PC-9 (cell line): ENCODE measurements around the gene PIGZ. TPM values are rescaled to one million over a fixed set of nuclear protein-coding genes. Genes with fewer than 3 reads are reported as not detected.

Experiments
- BruUV-seq: library from RNA; stranded (reverse); fragments of 400-500 nt; replicated peaks from 2 replicates; lab custom pipeline; 2021; lab: Mats Ljungman, UMichigan
- CTCF ChIA-PET: fragments of 300-600 bp; sonication (Branson Sonifier 250); formaldehyde crosslinking; loops from one replicate; lab custom pipeline; 2022; ENCODE audit warnings: antibody characterized with exemption; lab: Charles Lee
- POLR2A ChIA-PET: fragments of 300-600 bp; sonication (Branson Sonifier 250); formaldehyde crosslinking; loops from one replicate; lab custom pipeline; 2022; ENCODE audit warnings: antibody characterized with exemption; ENCODE audit not compliant: unreplicated experiment; lab: Charles Lee
- DNase-seq, 2 experiments: peaks; one replicate each; pipeline versions ENCODE4 v3.0.0 to v3.0.0-alpha.2; 2015 to 2022; ENCODE audit warnings: mixed read lengths in 1 of 2
- H2AFZ ChIP-seq: fragments of 200-600 bp; sonication (generic); 2 replicates; pipeline ENCODE4 v1.8.1; 2017; ENCODE audit warnings: antibody characterized with exemption
- H3F3A ChIP-seq: fragments of 200-600 bp; sonication (generic); 2 replicates; pipeline ENCODE4 v1.8.1; 2017; ENCODE audit warnings: antibody characterized with exemption, mild to moderate bottlenecking, low read depth; ENCODE audit not compliant: insufficient read depth
- H3K27ac ChIP-seq: fragments of 200-600 bp; sonication (generic); 2 replicates; pipeline ENCODE4 v1.6.1; 2016; ENCODE audit warnings: mixed run types
- H3K27me3 ChIP-seq: fragments of 200-600 bp; sonication (generic); 2 replicates; pipeline ENCODE4 v1.6.1; 2016; ENCODE audit warnings: low read depth, mixed run types; ENCODE audit not compliant: insufficient read depth
- H3K36me3 ChIP-seq: fragments of 200-600 bp; sonication (generic); 2 replicates; pipeline ENCODE4 v1.6.1; 2016; ENCODE audit warnings: low read depth, mixed run types
- H3K4me1 ChIP-seq: fragments of 200-600 bp; sonication (generic); replicated peaks from 2 replicates; pipeline ENCODE4 v1.6.1; 2016; ENCODE audit warnings: mixed run types; ENCODE audit not compliant: insufficient read depth
- H3K4me2 ChIP-seq: fragments of 200-600 bp; sonication (generic); 2 replicates; pipeline ENCODE4 v1.6.1; 2017; ENCODE audit warnings: mixed run types
- H3K4me3 ChIP-seq: fragments of 200-600 bp; sonication (generic); 2 replicates; pipeline ENCODE4 v1.6.1; 2016; ENCODE audit warnings: mixed run types
- H3K79me2 ChIP-seq: fragments of 200-600 bp; sonication (generic); 2 replicates; pipeline ENCODE4 v1.6.1; 2017; ENCODE audit warnings: low read depth, mixed run types
- H3K9me2 ChIP-seq: fragments of 200-600 bp; sonication (generic); 2 replicates; pipeline ENCODE4 v1.8.1; 2017; ENCODE audit warnings: mild to moderate bottlenecking; ENCODE audit not compliant: insufficient read depth
- H3K9me3 ChIP-seq: fragments of 200-600 bp; sonication (generic); 2 replicates; pipeline ENCODE4 v1.8.1; 2016; ENCODE audit warnings: low read depth; ENCODE audit not compliant: insufficient read depth
- H4K20me1 ChIP-seq: fragments of 200-600 bp; sonication (generic); 2 replicates; pipeline ENCODE4 v1.8.1; 2017; ENCODE audit not compliant: insufficient read depth
- EZH2 ChIP-seq: fragments of 200-600 bp; sonication (generic); IDR thresholded peaks from 2 replicates; pipeline ENCODE4 v1.8.0; 2017; ENCODE audit warnings: antibody characterized with exemption, low read depth
- intact Hi-C: fragments of 100-400 bp; cut with micrococcal nuclease; formaldehyde crosslinking; loops from one replicate; pipeline ENCODE4 v1.10.0; 2022; ENCODE audit not compliant: unreplicated experiment
- total RNA-seq: library from RNA; stranded (reverse); gene quantifications from 2 replicates; pipeline ENCODE4 v1.2.3, GENCODE V29; 2021
- TF ChIP-seq, protein P1 (sequence below): fragments of 200-600 bp; sonication (generic); conservative IDR thresholded peaks from 2 replicates; pipeline ENCODE4 v1.6.1; 2017; ENCODE audit warnings: mixed run types, antibody characterized with exemption, mild to moderate bottlenecking, moderate library complexity

The PIGZ gene
- total RNA-seq, 1 experiment from 2014 or later = 2.1 TPM

- H3K79me2 ChIP-seq = no peaks in the 10 kb centered on the region
- no peaks in the 10 kb centered on the region for H3K9me3 ChIP-seq
- H3K27ac ChIP-seq = no peak overlapping the region
- no peaks in the 10 kb centered on the region for H3K9me2 ChIP-seq
- DNase-seq = no peak
- no peak overlapping the region for H2AFZ ChIP-seq
- TF ChIP-seq, protein P1, sequence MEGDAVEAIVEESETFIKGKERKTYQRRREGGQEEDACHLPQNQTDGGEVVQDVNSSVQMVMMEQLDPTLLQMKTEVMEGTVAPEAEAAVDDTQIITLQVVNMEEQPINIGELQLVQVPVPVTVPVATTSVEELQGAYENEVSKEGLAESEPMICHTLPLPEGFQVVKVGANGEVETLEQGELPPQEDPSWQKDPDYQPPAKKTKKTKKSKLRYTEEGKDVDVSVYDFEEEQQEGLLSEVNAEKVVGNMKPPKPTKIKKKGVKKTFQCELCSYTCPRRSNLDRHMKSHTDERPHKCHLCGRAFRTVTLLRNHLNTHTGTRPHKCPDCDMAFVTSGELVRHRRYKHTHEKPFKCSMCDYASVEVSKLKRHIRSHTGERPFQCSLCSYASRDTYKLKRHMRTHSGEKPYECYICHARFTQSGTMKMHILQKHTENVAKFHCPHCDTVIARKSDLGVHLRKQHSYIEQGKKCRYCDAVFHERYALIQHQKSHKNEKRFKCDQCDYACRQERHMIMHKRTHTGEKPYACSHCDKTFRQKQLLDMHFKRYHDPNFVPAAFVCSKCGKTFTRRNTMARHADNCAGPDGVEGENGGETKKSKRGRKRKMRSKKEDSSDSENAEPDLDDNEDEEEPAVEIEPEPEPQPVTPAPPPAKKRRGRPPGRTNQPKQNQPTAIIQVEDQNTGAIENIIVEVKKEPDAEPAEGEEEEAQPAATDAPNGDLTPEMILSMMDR = no peak
- no peak for TF ChIP-seq EZH2
- intact Hi-C loops = no loop called here
- no peaks in the 10 kb centered on the region for H3K27me3 ChIP-seq
- peaks cover 11% of the 10 kb centered on the region; the same call in 1 of the 2 replicates for H3F3A ChIP-seq
- no peaks in the 10 kb centered on the region for H3K4me1 ChIP-seq
- H4K20me1 ChIP-seq = peaks cover 4% of the 10 kb centered on the region; the same call in 1 of the 2 replicates
- BruUV-seq = no TSS peak
- ChIA-PET POLR2A (no interaction called here), CTCF (no interaction called here)
- H3K4me3 ChIP-seq = no peak overlapping the region
- no peak overlapping the region for H3K4me2 ChIP-seq
- H3K36me3 ChIP-seq = peaks cover 17% of the 10 kb centered on the region
Measured at GRCh38 chr3:196916995-196917394, 51.6 kb downstream of the PIGZ start.

GRCh38 chr3:196916221-196916620, 52.4 kb downstream of the PIGZ start:
- no peaks in the 10 kb centered on the region for H3K9me2 ChIP-seq
- TF ChIP-seq EZH2 = no peak
- TF ChIP-seq, protein P1 = no peak
- no TSS peak for BruUV-seq
- ChIA-PET POLR2A (no interaction called here), CTCF (no interaction called here)
- peaks cover 11% of the 10 kb centered on the region; the same call in 1 of the 2 replicates for H3F3A ChIP-seq
- no peak for DNase-seq
- peaks cover 17% of the 10 kb centered on the region for H3K36me3 ChIP-seq
- no peaks in the 10 kb centered on the region for H3K9me3 ChIP-seq
- intact Hi-C loops = no loop called here
- no peak overlapping the region for H3K27ac ChIP-seq
- peaks cover 4% of the 10 kb centered on the region; the same call in 1 of the 2 replicates for H4K20me1 ChIP-seq
- H3K4me3 ChIP-seq = no peak overlapping the region
- no peak overlapping the region for H2AFZ ChIP-seq
- no peak overlapping the region for H3K4me2 ChIP-seq
- H3K27me3 ChIP-seq = no peaks in the 10 kb centered on the region
- H3K4me1 ChIP-seq = no peaks in the 10 kb centered on the region
- H3K79me2 ChIP-seq = no peaks in the 10 kb centered on the region

DNA sequence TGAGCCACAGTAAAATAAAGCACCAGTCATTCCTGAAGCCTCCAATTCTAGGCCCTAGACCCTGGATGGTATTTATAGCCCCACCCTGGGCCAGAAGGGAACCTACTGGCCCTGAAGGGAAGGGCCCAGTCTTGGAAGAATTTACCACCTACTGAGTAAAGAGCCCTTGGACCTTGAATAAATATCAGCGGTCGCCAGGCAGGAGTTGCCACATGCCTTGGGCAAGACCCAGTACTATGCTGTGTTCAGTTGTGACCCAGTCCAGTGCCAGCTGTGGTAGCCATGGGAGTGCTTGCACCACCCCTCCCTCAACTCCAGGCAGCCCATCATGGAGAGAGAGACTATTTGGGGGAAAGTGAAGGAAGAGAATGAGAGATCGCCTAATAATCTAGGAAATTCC, 53.3 kb downstream of the PIGZ start:
- H3F3A ChIP-seq = peaks cover 11% of the 10 kb centered on the region; the same call in 1 of the 2 replicates
- H3K79me2 ChIP-seq = no peaks in the 10 kb centered on the region
- TF ChIP-seq EZH2 = no peak
- TF ChIP-seq, protein P1 = no peak
- H2AFZ ChIP-seq = no peak overlapping the region
- H3K4me1 ChIP-seq = no peaks in the 10 kb centered on the region
- no peak overlapping the region for H3K4me2 ChIP-seq
- H3K9me2 ChIP-seq = no peaks in the 10 kb centered on the region
- H3K9me3 ChIP-seq = no peaks in the 10 kb centered on the region
- H3K36me3 ChIP-seq = peaks cover 17% of the 10 kb centered on the region
- BruUV-seq = no TSS peak
- no peak overlapping the region for H3K4me3 ChIP-seq
- POLR2A ChIA-PET = no interaction called here
- intact Hi-C loops = no loop called here
- H3K27ac ChIP-seq = no peak overlapping the region
- peaks cover 4% of the 10 kb centered on the region; the same call in 1 of the 2 replicates for H4K20me1 ChIP-seq
- H3K27me3 ChIP-seq = no peaks in the 10 kb centered on the region
- CTCF ChIA-PET = no interaction called here
- DNase-seq = no peak
